Activated T-cell treated with anti-CD3 and anti-CD28 coated beads, Interleukin-2, amount 50 U/mL, for 72 hours (primary cell): ENCODE measurements around the gene IPPK. TPM values are rescaled to one million over a fixed set of nuclear protein-coding genes. Genes with fewer than 3 reads are reported as not detected.

Experiments used
- ATAC-seq, 2 donors: fragments of 150-1000 bp; cut with Tn5 transposase; replicated peaks in 1 of 2; 2 replicates each; pipeline ENCODE4 v1.10.0; 2021; ENCODE audit warnings: moderate library complexity in 2 of 2, mild to moderate bottlenecking in 1 of 2
- DNase-seq, 2 donors: peaks; one replicate each; pipeline ENCODE4 v3.0.0; 2021 to 2022; ENCODE audit warnings: mixed read lengths in 1 of 2
- H3K27ac Mint-ChIP-seq: one replicate; pipeline ENCODE4 v1.8.0; 2022; ENCODE audit warnings: mild to moderate bottlenecking, moderate library complexity, mixed read lengths
- H3K27me3 Mint-ChIP-seq: one replicate; pipeline ENCODE4 v1.8.0; 2022; ENCODE audit warnings: low read depth, mixed read lengths
- H3K36me3 Mint-ChIP-seq, 2 donors: one replicate each; pipeline ENCODE4 v1.8.0; 2022; ENCODE audit warnings: mixed read lengths in 2 of 2, mild to moderate bottlenecking in 1 of 2; ENCODE audit not compliant: insufficient read depth in 2 of 2
- H3K4me1 Mint-ChIP-seq: one replicate; pipeline ENCODE4 v1.8.0; 2022; ENCODE audit warnings: low read depth, mixed read lengths
- H3K4me3 Mint-ChIP-seq, 2 donors: one replicate each; pipeline ENCODE4 v1.8.0; 2022; ENCODE audit warnings: mild to moderate bottlenecking in 2 of 2, mixed read lengths in 2 of 2, moderate library complexity in 2 of 2
- H3K9me3 Mint-ChIP-seq, 2 donors: one replicate each; pipeline ENCODE4 v1.8.0; 2022; ENCODE audit warnings: mixed read lengths in 2 of 2
- total RNA-seq, 2 donors: library from RNA; stranded (reverse); gene quantifications; one replicate each; pipeline ENCODE4 v1.2.3, GENCODE V29; 2022

IPPK gene
- total RNA-seq, 2 donors from 2014 or later, result 12.2 to 14.9 TPM

GRCh38 chr9:92649007-92649406 is 20.9 kb downstream of the IPPK start:
- Mint-ChIP-seq H3K9me3 (peaks cover 0 to 5% of the 10 kb centered on the region in 2 donors), H3K4me3 (no peak overlapping the region), H3K27me3 (no peaks in the 10 kb centered on the region), H3K4me1 (peaks cover 4% of the 10 kb centered on the region), H3K27ac (no peak overlapping the region), H3K36me3 (peaks cover 20 to 43% of the 10 kb centered on the region in 2 donors)
- ATAC-seq, result no peak
- no peak for DNase-seq

- Mint-ChIP-seq H3K36me3 (peaks cover 20 to 43% of the 10 kb centered on the region in 2 donors), H3K9me3 (peaks cover 0 to 5% of the 10 kb centered on the region in 2 donors), H3K27ac (no peak overlapping the region), H3K4me3 (no peak overlapping the region), H3K27me3 (no peaks in the 10 kb centered on the region), H3K4me1 (peaks cover 4% of the 10 kb centered on the region)
- DNase-seq, result no peak
- no peak for ATAC-seq
Observed at GRCh38 chr9:92648474-92648971, 21.4 kb downstream of the IPPK start.

- Mint-ChIP-seq H3K27ac (no peak overlapping the region), H3K4me3 (no peak overlapping the region), H3K36me3 (peaks cover 20 to 42% of the 10 kb centered on the region in 2 donors), H3K9me3 (peaks cover 0 to 5% of the 10 kb centered on the region in 2 donors), H3K4me1 (peaks cover 4% of the 10 kb centered on the region), H3K27me3 (no peaks in the 10 kb centered on the region)
- no peak for DNase-seq
- ATAC-seq, result no peak
Observed at GRCh38 chr9:92647671-92648473, 22.1 kb downstream of the IPPK start.

GRCh38 chr9:92645041-92645440 is 24.9 kb downstream of the IPPK start:
- H3K27me3 Mint-ChIP-seq, result no peaks in the 10 kb centered on the region
- peaks cover 0 to 5% of the 10 kb centered on the region in 2 donors for H3K9me3 Mint-ChIP-seq
- peaks cover 22 to 45% of the 10 kb centered on the region in 2 donors for H3K36me3 Mint-ChIP-seq
- H3K4me3 Mint-ChIP-seq, result no peak overlapping the region
- peaks cover 4% of the 10 kb centered on the region for H3K4me1 Mint-ChIP-seq
- ATAC-seq (no peak), DNase-seq (no peak)
- peak overlapping the region; percentile 59 for H3K27ac Mint-ChIP-seq

- H3K27ac Mint-ChIP-seq, result no peak overlapping the region
- H3K4me3 Mint-ChIP-seq, result no peak overlapping the region
- no peaks in the 10 kb centered on the region for H3K27me3 Mint-ChIP-seq
- DNase-seq, result no peak
- H3K9me3 Mint-ChIP-seq, result peaks cover 0 to 5% of the 10 kb centered on the region in 2 donors
- H3K4me1 Mint-ChIP-seq, result peaks cover 4% of the 10 kb centered on the region
- H3K36me3 Mint-ChIP-seq, result peaks cover 22 to 45% of the 10 kb centered on the region in 2 donors
- no peak for ATAC-seq
Observed at GRCh38 chr9:92644278-92644677, 25.7 kb downstream of the IPPK start.

- no peak for ATAC-seq
- peaks cover 0 to 5% of the 10 kb centered on the region in 2 donors for H3K9me3 Mint-ChIP-seq
- peaks cover 19 to 36% of the 10 kb centered on the region in 2 donors for H3K36me3 Mint-ChIP-seq
- no peaks in the 10 kb centered on the region for H3K27me3 Mint-ChIP-seq
- DNase-seq, result no peak
- no peak overlapping the region for H3K27ac Mint-ChIP-seq
- H3K4me3 Mint-ChIP-seq, result no peak overlapping the region
- H3K4me1 Mint-ChIP-seq, result peaks cover 4% of the 10 kb centered on the region
Observed at GRCh38 chr9:92642564-92642963, 27.4 kb downstream of the IPPK start.

GRCh38 chr9:92642041-92642451 is 27.9 kb downstream of the IPPK start:
- Mint-ChIP-seq H3K27me3 (no peaks in the 10 kb centered on the region), H3K9me3 (peaks cover 0 to 5% of the 10 kb centered on the region in 2 donors), H3K36me3 (peaks cover 16 to 30% of the 10 kb centered on the region in 2 donors), H3K27ac (no peak overlapping the region), H3K4me1 (peaks cover 3% of the 10 kb centered on the region), H3K4me3 (no peak overlapping the region)
- DNase-seq, result no peak
- no peak for ATAC-seq

GRCh38 chr9:92641092-92641809 is 28.7 kb downstream of the IPPK start:
- no peak for DNase-seq
- no peak for ATAC-seq
- Mint-ChIP-seq H3K36me3 (peaks cover 12 to 25% of the 10 kb centered on the region in 2 donors), H3K4me3 (no peak overlapping the region), H3K27me3 (no peaks in the 10 kb centered on the region), H3K27ac (no peak overlapping the region), H3K9me3 (peaks cover 0 to 4% of the 10 kb centered on the region in 2 donors), H3K4me1 (no peaks in the 10 kb centered on the region)

- Mint-ChIP-seq H3K36me3 (peaks cover 7 to 18% of the 10 kb centered on the region in 2 donors), H3K27ac (no peak overlapping the region), H3K27me3 (no peaks in the 10 kb centered on the region), H3K4me1 (no peaks in the 10 kb centered on the region), H3K4me3 (no peak overlapping the region), H3K9me3 (no peaks in the 10 kb centered on the region)
- DNase-seq, result no peak
- no peak for ATAC-seq
Observed at GRCh38 chr9:92640398-92641091, 29.4 kb downstream of the IPPK start.

GRCh38 chr9:92639791-92640271 is 30.1 kb downstream of the IPPK start:
- Mint-ChIP-seq H3K4me1 (no peaks in the 10 kb centered on the region), H3K27me3 (no peaks in the 10 kb centered on the region), H3K36me3 (peaks cover 4 to 11% of the 10 kb centered on the region in 2 donors), H3K27ac (no peak overlapping the region), H3K9me3 (no peaks in the 10 kb centered on the region), H3K4me3 (no peak overlapping the region)
- no peak for ATAC-seq
- DNase-seq, result no peak

- Mint-ChIP-seq H3K27me3 (no peaks in the 10 kb centered on the region), H3K9me3 (no peaks in the 10 kb centered on the region), H3K36me3 (peaks cover 6 to 7% of the 10 kb centered on the region in 2 donors), H3K4me1 (peaks cover 4% of the 10 kb centered on the region), H3K27ac (no peak overlapping the region), H3K4me3 (no peak overlapping the region)
- DNase-seq, result no peak
- ATAC-seq, result no peak
Observed at GRCh38 chr9:92639124-92639523, 30.8 kb downstream of the IPPK start.

GRCh38 chr9:92638621-92639101 is 31.3 kb downstream of the IPPK start:
- no peak overlapping the region for H3K27ac Mint-ChIP-seq
- DNase-seq (no peak), ATAC-seq (no peak)
- peaks cover 6 to 7% of the 10 kb centered on the region in 2 donors for H3K36me3 Mint-ChIP-seq
- no peak overlapping the region for H3K4me3 Mint-ChIP-seq
- peaks cover 4% of the 10 kb centered on the region for H3K4me1 Mint-ChIP-seq
- H3K27me3 Mint-ChIP-seq, result no peaks in the 10 kb centered on the region
- H3K9me3 Mint-ChIP-seq, result no peaks in the 10 kb centered on the region
